GM19239 (cell line): ENCODE data around the gene TRIP12.
A peak's percentile ranks its signal among the peaks of the same experiment; 100 is the strongest.
"Not testable (repeated sequence)": the region's sequence is repeated elsewhere in the genome, so short reads cannot be mapped to it uniquely, and the experiment has no call there.

ENCODE experiments used
- DNase-seq: peaks from one replicate; pipeline ENCODE4 v3.0.0; 2011; ENCODE audit warnings: low spot score; ENCODE audit not compliant: insufficient read length
- FAIRE-seq: peaks from 2 replicates; lab custom pipeline; 2011; peaks lifted over from hg19 to GRCh38; lab: Jason Lieb, UNC

Gene TRIP12

DNA sequence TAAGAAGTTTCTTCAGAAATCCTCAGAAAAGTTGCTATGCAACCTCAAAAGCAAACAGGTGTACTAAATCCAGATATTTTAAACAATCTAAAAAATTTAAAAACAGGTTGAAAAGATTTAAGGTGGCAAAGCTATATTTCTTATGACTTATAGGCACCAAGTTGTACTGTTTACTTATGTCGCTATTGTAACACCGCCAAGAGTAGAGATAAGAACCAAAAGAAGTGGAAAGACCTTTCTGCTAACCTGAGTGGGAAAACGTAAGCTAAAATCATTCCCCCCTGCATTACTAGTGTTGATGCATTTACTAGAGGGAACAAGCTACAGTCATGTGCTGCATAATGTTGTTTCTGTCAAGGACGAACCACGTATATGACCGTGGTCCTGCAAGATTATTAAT lies 83.1 kb downstream of the TRIP12 start:
- no peak for FAIRE-seq

GRCh38 chr2:229836847-229837246 lies 85.0 kb downstream of the TRIP12 start:
- DNase-seq (no peak), FAIRE-seq (no peak)

More for the DNA sequence above, 83.1 kb downstream of the TRIP12 start:
- no peak for DNase-seq

- FAIRE-seq (peak; percentile 62), DNase-seq (no peak)
These were observed 86.1 kb downstream of the TRIP12 start for GRCh38 chr2:229835596-229836283.

GRCh38 chr2:229834368-229834767 lies 87.4 kb downstream of the TRIP12 start:
- not testable (repeated sequence) for FAIRE-seq, DNase-seq

- FAIRE-seq = peak; percentile 70
- no peak for DNase-seq
These were observed 89.3 kb downstream of the TRIP12 start for GRCh38 chr2:229832510-229832898.

DNA sequence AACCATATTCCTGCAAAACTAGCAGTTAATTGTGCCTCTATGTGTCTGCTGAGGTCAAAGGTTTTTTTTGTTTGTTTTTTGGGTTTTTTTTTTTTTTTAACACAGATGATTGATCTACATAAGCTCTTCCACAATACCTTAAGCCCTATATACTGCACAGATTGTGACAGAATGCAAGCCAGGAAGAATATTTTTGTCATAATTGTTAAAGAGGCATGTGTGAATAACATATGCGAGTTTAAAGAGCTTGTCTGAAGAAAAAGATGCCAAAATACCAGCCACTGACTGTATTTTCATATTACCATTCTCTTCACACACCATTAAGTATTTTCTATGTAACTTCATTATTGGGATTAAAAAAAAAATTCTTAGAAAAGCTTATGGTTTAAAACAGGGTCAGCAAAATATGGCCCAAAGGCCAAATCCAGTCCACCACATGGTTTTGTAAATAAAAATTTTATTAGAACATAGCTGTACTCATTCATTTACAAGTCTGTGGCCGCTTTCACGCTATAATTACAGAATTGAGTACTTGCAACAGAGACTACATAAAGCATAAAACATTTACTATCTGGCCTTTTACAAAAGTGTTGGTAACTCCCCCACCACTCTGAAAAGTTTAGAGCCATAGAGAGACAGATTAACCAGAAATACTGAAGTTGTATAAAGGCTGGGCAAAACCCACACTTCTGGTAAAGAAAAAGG lies 89.9 kb downstream of the TRIP12 start:
- DNase-seq = no peak
- no peak for FAIRE-seq

DNA sequence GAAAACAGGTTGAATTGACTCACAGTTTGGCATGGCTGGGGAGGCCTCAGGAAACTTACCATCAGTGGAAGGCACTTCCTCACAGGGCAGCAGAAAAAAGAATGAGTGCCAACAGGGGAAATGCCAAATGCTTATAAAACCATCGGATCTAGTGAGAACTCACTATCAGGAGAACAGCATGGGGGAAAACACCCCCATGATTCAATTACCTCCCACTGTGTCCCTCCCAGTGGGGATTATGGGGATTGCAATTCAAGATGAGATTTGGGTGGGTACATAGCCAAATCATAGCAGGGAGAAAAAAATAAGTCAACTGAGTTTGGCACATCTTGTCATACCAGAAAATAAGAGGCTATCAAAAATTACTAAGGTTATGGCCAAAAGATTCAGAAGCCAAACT lies 96.3 kb downstream of the TRIP12 start:
- no peak for FAIRE-seq
- DNase-seq = no peak

DNA sequence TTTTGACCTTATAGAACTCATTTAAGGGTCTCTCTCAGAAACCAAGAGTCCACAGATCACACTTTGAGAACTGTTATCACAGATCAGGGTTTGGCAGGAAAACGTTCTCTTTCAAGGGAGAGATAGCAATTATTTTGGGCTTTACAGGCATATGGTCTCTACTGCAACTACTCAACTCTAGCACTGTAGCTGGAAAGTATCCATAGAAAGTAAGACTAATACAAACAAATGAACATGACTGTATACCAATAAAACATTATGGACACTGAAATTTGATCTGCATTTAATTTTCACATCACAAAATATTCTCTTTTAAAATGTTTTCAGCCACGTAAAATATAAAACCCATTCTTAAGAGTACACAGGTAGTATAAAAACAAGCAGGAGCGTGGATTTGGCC lies 100.5 kb downstream of the TRIP12 start:
- no peak for FAIRE-seq
- DNase-seq = no peak

- FAIRE-seq = no peak
- DNase-seq = no peak
These were observed 103.6 kb downstream of the TRIP12 start for GRCh38 chr2:229818230-229818629.

- FAIRE-seq = no peak
- DNase-seq = no peak
These were observed 106.0 kb downstream of the TRIP12 start for GRCh38 chr2:229815858-229816257.

- DNase-seq (no peak), FAIRE-seq (no peak)
These were observed 106.5 kb downstream of the TRIP12 start for GRCh38 chr2:229815342-229815741.

GRCh38 chr2:229810786-229811185 lies 111.0 kb downstream of the TRIP12 start:
- FAIRE-seq = no peak

DNA sequence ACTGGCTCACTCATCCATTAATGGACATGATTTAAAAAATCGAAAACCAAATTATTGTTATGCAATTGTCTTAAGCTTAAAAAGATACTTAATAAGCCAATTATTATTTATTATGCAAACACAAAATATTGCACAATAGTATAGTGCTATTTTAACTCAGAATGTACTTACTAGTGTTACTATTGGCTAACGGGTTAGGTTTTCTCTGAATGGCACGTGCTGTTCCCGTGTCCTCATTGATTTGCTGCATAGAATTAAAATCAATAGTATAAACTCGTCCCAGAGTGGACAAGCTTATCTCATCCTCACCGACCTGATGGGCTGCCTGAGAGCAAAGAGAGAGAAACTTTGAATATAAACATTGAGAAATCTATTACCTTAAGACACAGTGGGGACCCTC lies 116.2 kb downstream of the TRIP12 start:
- FAIRE-seq (no peak), DNase-seq (no peak)

More at GRCh38 chr2:229810786-229811185, 111.0 kb downstream of the TRIP12 start:
- no peak for DNase-seq

DNA sequence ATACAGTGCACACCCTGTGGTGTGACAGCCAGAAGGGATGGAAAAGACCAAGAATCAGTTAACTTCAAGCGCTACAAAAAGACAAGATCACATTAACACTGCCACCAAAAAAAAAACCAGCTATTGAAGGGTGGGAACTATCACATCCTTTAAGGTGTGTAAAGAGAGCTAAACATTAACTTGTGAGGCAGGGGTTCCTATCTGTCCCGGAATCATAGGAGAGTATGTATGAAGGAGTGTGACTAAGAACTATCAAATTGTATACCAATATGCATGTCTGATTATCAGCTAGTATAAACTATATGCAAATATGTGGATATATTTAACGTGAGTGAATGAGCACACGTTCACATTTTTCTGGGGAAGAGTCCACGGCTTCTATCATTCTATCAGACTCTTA lies 119.0 kb downstream of the TRIP12 start:
- FAIRE-seq = no peak
- DNase-seq = no peak

GRCh38 chr2:229800997-229801754 lies 120.6 kb downstream of the TRIP12 start:
- DNase-seq = peak; percentile 28
- FAIRE-seq = peak; percentile 74

- no peak for FAIRE-seq
- no peak for DNase-seq
These were observed 123.2 kb downstream of the TRIP12 start for GRCh38 chr2:229798446-229799155.

DNA sequence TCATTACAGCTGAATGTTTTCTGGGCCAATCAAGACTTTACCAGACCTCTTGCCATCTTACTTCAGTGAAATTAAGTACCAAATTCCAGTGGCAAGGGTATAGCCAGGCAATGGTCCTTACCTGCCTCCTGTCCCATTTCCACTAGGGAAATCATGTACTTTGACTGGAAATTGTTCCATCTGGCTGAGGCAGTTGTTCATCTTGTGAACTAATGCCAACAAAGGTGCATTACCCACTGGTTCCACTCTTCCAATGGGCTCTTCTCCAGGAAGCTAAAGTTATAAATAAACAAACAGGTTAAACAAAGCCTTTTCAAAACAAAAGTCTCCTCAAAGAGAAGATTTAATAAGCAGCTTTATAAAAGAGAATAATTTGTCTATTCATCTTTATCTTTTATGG lies 126.8 kb downstream of the TRIP12 start:
- DNase-seq (no peak), FAIRE-seq (no peak)

DNA sequence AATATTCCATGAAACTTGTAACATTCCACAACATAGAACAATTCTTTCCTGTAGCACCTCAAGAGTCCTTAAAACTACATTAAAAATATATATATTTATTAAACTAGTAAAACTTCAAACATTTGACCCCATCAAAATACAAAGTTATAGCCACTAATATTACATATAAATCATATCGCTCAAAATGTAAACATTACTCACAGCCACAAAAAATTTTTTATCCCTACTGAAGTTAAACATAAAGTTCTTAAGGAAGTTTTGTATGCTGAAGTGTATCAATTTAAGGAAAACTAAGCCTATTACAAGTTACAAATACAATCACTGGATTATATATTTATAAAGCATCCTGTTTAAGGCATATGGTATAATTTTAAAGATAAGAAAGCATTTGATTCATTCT lies 127.2 kb downstream of the TRIP12 start:
- DNase-seq (no peak), FAIRE-seq (no peak)

DNA sequence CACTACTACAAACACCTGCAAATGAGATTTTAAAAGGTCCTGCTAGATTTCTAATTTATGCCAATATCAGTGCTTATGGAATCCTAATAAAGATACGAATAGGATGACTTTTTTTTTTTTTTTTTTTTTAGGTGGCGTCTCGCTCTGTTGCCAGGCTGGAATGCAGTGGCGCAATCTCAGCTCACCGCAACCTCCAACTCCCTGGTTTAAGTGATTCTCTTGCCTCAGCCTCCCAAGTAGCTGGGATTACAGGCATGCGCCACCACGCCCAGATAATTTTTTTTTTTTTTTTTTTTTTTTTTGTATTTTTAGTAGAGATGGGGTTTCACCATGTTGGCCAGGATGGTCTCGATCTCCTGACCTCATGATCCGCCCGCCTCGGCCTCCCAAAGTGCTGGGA lies 135.5 kb downstream of the TRIP12 start:
- not testable (repeated sequence) for DNase-seq, FAIRE-seq

- no peak for DNase-seq
These were observed 137.0 kb downstream of the TRIP12 start for GRCh38 chr2:229784791-229785190.

More at GRCh38 chr2:229784791-229785190, 137.0 kb downstream of the TRIP12 start:
- no peak for FAIRE-seq
